ENCODE results near the gene FAM186B.

FAM186B gene

DNA sequence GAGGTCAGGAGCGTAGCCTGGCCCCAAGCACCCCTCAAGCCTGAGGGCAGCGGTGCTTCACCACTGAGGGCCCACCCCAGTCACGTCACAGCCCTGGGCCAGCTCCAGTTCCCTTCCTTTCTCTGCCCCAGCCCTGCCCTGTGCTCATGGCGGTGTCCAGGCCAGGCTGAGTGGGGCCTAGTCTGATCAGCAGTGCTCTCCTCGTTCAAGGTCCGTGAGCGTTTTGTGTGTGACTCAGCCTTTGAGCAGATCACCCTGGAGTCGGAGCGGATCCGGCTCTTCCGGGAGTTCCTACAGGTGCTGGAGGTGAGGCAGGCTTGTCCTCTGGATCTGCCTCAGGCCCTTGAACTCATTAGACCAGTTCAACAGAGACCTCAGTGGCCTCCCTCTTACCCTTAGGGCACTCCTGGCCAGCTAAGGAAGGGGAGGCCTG is 36.9 kb upstream of the FAM186B start:
- no peak for DNase-seq
- no peak for ATAC-seq
- peak overlapping the region in 1 of 2 donors; percentile 81 for H3K27ac Mint-ChIP-seq
- H3K9me3 Mint-ChIP-seq, result no peaks in the 10 kb centered on the region
- H3K27me3 Mint-ChIP-seq, result no peaks in the 10 kb centered on the region
- H3K4me1 Mint-ChIP-seq, result peaks cover 36% of the 10 kb centered on the region
- no peak overlapping the region for H3K4me3 Mint-ChIP-seq

DNA sequence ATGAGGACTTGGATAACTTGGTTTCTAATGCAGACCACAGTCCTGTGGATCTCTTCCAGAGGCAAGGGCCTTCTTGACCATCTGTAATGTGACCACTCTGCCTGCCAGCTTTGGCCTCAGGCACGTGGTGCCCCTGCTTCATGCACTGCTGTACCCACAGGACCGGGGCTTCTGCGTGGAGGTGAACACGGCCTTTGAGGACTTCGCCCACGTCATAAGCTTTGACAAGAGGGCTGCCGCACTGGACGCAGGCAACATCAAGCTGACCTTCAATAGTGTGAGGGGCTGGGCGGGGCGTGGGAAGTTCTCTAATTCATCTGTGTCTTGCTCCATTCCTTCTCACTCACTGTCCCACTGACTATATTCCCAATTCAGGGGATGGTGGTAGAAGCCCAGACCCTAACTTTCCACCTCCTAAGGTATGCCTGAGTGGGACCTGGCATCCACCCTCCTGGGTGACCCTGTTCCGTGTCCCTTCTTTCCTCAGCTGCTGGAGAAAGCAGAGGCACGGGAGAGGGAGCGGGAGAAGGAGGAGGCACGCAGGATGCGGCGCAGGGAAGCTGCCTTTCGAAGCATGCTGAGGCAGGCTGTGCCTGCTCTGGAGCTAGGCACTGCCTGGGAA is 36.4 kb upstream of the FAM186B start:
- ATAC-seq (no peak), DNase-seq (no peak)
- no peaks in the 10 kb centered on the region for H3K27me3 Mint-ChIP-seq
- H3K9me3 Mint-ChIP-seq, result no peaks in the 10 kb centered on the region
- H3K4me1 Mint-ChIP-seq, result peaks cover 37% of the 10 kb centered on the region
- H3K4me3 Mint-ChIP-seq, result no peak overlapping the region
- H3K27ac Mint-ChIP-seq, result no peak overlapping the region

- peak; percentile 46 to 62 for DNase-seq
These were observed 31.7 kb upstream of the FAM186B start for GRCh38 chr12:49636979-49637755.

GRCh38 chr12:49636574-49636973 is 31.1 kb upstream of the FAM186B start:
- H3K27ac Mint-ChIP-seq, result peak overlapping the region in 1 of 2 donors; percentile 13

More at GRCh38 chr12:49636979-49637755, 31.7 kb upstream of the FAM186B start:
- ATAC-seq, result peak; percentile 91
- Mint-ChIP-seq H3K4me3 (no peak overlapping the region), H3K9me3 (no peaks in the 10 kb centered on the region), H3K4me1 (peaks cover 18% of the 10 kb centered on the region), H3K27ac (peak overlapping the region in 1 of 2 donors; percentile 1), H3K27me3 (no peaks in the 10 kb centered on the region)

GRCh38 chr12:49635656-49636055 is 30.2 kb upstream of the FAM186B start:
- Mint-ChIP-seq H3K9me3 (no peaks in the 10 kb centered on the region), H3K4me1 (peaks cover 26% of the 10 kb centered on the region), H3K27ac (no peak overlapping the region), H3K27me3 (no peaks in the 10 kb centered on the region), H3K4me3 (no peak overlapping the region)
- DNase-seq (no peak), ATAC-seq (no peak)

More at GRCh38 chr12:49636574-49636973, 31.1 kb upstream of the FAM186B start:
- DNase-seq (no peak), ATAC-seq (no peak)
- H3K27me3 Mint-ChIP-seq, result no peaks in the 10 kb centered on the region
- no peaks in the 10 kb centered on the region for H3K9me3 Mint-ChIP-seq
- peaks cover 18% of the 10 kb centered on the region for H3K4me1 Mint-ChIP-seq
- no peak overlapping the region for H3K4me3 Mint-ChIP-seq

- Mint-ChIP-seq H3K9me3 (no peaks in the 10 kb centered on the region), H3K4me3 (no peak overlapping the region), H3K27me3 (no peaks in the 10 kb centered on the region), H3K4me1 (peaks cover 29% of the 10 kb centered on the region), H3K27ac (no peak overlapping the region)
- DNase-seq (no peak), ATAC-seq (no peak)
These were observed 29.6 kb upstream of the FAM186B start for GRCh38 chr12:49635036-49635435.

DNA sequence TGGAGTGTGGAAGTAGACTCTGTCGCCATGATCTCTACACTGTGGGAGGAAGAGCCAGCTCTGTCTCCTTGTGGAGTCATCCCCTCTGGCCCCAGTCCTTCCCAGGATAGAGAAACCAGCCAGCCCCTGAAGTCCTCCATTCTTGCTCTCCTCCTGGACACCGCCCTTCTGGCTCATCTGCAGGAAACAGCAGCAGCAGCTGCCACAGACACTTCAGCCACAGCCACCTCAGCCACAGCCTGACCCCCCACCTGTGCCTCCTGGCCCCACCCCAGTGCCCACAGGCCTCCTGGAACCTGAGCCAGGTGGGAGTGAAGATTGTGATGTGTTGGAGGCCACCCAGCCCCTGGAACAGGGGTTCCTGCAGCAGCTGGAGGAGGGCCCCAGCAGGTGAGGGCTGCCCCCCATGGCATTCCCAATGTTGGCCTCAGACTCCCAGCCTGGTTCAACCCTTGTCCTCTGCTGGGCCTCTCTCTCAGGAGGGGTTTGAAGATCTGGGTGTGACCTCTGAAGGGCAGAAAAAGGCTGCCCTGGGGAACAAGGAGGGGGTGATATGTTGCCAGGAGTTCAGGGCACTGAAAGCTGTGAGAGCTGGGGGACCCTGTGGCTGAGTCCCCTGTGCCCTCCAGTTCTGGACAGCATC is 28.4 kb upstream of the FAM186B start:
- ATAC-seq (no peak), DNase-seq (no peak)
- peaks cover 22% of the 10 kb centered on the region for H3K4me1 Mint-ChIP-seq
- H3K4me3 Mint-ChIP-seq, result no peak overlapping the region
- H3K27ac Mint-ChIP-seq, result peak overlapping the region in 1 of 2 donors; percentile 86
- H3K27me3 Mint-ChIP-seq, result no peaks in the 10 kb centered on the region
- H3K9me3 Mint-ChIP-seq, result no peaks in the 10 kb centered on the region

DNA sequence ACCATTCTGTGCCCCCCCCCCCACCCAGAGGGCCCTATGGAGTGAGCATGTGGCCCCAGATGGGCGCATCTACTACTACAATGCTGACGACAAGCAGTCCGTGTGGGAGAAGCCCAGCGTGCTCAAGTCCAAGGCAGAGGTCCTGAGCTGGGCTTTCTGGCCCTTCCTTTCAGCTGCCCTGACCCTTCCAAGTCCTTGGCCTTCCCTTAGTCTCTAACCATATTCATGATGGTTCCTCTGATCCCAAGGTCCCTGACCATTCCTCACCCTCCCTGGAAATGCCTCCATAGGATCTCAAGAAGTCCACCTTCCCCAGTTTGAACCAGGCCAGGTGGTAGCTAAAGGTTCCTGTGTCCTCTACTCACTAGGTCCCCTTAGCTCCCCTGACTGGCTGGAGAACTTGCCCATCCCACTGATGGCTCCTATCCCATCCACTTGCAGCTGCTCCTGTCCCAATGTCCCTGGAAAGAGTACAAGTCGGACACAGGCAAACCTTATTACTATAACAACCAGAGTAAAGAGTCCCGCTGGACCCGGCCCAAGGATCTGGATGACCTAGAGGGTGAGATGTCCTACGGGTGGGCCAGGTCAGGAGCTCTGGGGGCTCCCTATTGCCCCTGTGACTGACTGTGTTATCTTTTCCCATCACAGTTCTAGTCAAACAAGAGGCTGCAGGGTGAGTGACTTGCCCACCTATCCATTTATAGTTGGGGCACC is 27.7 kb upstream of the FAM186B start:
- ATAC-seq (no peak), DNase-seq (no peak)
- H3K4me1 Mint-ChIP-seq, result peaks cover 22% of the 10 kb centered on the region
- H3K27ac Mint-ChIP-seq, result peak overlapping the region; percentile 56 to 66
- no peaks in the 10 kb centered on the region for H3K9me3 Mint-ChIP-seq
- H3K27me3 Mint-ChIP-seq, result no peaks in the 10 kb centered on the region
- H3K4me3 Mint-ChIP-seq, result no peak overlapping the region

DNA sequence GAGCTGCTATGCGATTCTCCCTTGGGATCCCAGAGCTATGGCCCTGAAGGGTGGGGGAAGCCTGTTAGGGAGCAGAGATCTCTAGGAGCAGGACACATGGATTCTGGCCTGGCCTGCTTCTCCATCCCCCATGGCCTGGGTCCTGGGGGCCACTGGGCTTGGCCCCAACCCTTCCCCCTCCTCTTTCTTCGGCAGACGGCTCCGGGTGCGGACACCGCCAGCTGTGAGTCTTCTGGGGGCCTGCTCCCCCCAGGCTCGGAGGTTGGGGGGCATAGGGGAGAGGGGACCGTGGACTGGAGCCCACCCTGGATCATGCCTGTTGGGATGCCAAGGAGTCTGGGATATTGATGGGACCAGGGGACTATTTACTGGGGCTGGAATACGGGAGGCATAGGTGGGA is 27.0 kb upstream of the FAM186B start:
- Mint-ChIP-seq H3K9me3 (no peaks in the 10 kb centered on the region), H3K27me3 (no peaks in the 10 kb centered on the region), H3K4me3 (no peak overlapping the region), H3K4me1 (peaks cover 21% of the 10 kb centered on the region), H3K27ac (no peak overlapping the region)
- ATAC-seq (no peak), DNase-seq (no peak)

DNA sequence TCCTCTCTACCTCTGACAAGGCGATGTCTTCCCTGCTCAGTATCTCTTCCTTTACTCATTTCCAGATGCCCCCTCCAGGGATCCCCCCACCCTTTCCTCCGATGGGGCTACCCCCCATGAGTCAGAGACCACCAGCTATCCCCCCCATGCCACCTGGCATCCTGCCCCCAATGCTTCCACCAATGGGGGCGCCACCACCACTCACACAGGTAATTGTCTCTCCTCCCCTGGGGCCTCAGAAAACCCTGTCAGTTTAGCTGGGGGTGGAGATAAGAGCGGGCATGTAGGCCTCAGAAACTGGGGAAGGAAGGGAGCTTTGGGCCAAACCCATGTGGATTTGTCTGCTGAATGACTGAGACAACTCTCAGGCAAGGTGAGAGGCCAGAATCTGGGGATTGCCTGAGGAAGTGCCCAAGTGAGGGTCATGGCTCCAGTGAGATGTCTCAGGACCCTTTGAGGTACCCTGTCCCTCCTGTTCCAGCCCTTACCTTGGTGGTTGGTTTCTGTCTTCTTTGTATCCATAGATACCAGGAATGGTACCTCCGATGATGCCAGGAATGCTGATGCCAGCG is 26.0 kb upstream of the FAM186B start:
- DNase-seq, result no peak
- ATAC-seq, result no peak
- Mint-ChIP-seq H3K9me3 (no peaks in the 10 kb centered on the region), H3K4me3 (no peak overlapping the region), H3K27me3 (no peaks in the 10 kb centered on the region), H3K4me1 (peaks cover 11% of the 10 kb centered on the region), H3K27ac (peak overlapping the region in 1 of 2 donors; percentile 49)

DNA sequence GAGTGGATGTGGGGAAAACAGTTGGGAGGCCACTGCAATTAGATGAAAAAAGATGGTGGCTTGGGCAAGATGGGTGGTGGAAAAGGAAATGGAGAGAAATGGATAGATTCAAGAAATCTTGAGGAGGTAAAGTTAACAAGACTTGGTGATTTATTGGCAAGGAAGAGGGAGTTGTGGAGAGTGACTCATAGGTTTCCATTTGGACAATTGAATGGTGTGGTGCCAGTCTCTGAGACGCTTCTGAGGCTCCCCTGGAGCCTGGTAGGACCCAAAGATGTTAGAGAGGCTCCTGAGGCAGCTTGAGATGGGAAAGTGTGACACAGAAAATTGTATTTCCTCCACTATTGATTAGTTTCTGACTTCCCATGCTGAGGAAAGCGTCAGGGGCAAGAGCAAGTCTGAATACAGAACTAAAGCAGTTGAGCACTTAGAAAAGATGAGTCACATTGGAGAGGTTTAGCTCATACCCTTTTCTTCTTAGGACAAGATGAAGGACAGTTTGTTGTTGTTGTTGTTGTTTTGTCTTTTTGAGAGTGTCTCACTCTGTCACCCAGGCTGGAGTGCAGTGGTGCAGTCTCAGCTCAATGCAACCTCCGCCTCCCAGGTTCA is 22.4 kb upstream of the FAM186B start:
- H3K4me1 Mint-ChIP-seq, result peaks cover 11% of the 10 kb centered on the region
- no peak overlapping the region for H3K27ac Mint-ChIP-seq
- DNase-seq, result no peak
- H3K27me3 Mint-ChIP-seq, result no peaks in the 10 kb centered on the region
- H3K4me3 Mint-ChIP-seq, result no peak overlapping the region
- no peak for ATAC-seq
- no peaks in the 10 kb centered on the region for H3K9me3 Mint-ChIP-seq

DNA sequence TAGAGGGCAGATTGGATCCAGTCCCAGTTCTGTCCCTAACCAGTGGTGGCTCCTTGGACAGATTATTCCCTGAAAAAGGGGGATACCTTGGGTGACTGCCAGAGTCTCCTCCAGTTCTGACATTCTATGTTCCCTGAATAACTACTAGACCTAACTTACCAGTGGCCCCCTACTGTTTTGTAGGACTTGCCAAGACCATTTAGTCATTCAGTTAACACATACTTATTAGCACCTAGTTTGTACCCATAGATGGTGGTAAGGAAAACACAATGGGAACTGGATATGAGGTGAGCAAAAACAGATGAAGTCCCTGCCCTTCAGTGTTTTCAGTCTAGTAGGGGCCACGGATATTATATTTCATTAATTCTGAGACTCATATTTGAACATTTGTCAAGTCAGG is 21.4 kb upstream of the FAM186B start:
- DNase-seq (no peak), ATAC-seq (no peak)
- peaks cover 18% of the 10 kb centered on the region for H3K4me1 Mint-ChIP-seq
- H3K27ac Mint-ChIP-seq, result no peak overlapping the region
- H3K9me3 Mint-ChIP-seq, result no peaks in the 10 kb centered on the region
- H3K4me3 Mint-ChIP-seq, result no peak overlapping the region
- H3K27me3 Mint-ChIP-seq, result no peaks in the 10 kb centered on the region

GRCh38 chr12:49626169-49626835 is 20.9 kb upstream of the FAM186B start:
- Mint-ChIP-seq H3K27me3 (peaks cover 3% of the 10 kb centered on the region), H3K4me1 (peaks cover 21% of the 10 kb centered on the region), H3K4me3 (no peak overlapping the region), H3K9me3 (no peaks in the 10 kb centered on the region), H3K27ac (no peak overlapping the region)
- no peak for DNase-seq
- ATAC-seq, result no peak

DNA sequence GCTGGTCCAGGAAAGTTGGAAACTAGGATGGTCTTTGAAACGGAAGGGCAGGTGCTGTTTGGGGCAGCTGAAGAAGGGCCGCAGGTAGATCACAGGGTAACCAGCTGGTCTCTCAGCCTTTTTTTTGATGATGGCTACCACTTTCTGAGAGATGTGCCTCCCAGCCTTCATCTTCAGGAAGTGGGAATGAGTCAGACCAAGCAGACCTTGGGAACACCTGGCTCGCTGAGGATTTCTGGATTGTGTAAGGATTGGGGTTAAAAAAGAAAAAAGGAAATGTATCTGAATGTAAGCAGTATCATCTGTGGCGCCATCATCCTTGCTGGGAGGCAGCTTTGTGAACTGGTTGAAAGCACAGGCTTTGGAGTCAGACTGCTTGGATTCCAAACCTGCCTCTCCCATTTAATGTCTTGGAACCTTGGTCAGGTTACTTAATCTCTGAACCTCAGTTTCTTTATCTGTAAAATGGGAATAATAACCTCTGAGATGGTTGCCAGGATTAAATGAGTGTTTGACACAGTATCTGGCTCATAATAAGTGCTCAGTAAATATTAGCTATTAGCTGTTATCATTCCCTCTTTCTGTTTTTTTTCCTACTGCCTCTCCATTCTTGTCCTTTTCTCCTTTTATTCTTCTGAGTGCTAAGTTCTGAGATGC is 19.6 kb upstream of the FAM186B start:
- DNase-seq, result no peak
- Mint-ChIP-seq H3K4me3 (peak overlapping the region in 1 of 2 donors; percentile 24), H3K4me1 (peaks cover 19% of the 10 kb centered on the region), H3K27me3 (peaks cover 8% of the 10 kb centered on the region), H3K27ac (no peak overlapping the region), H3K9me3 (no peaks in the 10 kb centered on the region)
- ATAC-seq, result no peak
